Calu3 (cell line): ENCODE data around the gene CNTNAP1. TPM values are rescaled to one million over a fixed set of nuclear protein-coding genes. Genes with fewer than 3 reads are reported as not detected.

Source experiments
- BruUV-seq: library from RNA; stranded (reverse); fragments of 400-500 nt; replicated peaks from 2 replicates; lab custom pipeline; 2021; lab: Mats Ljungman, UMichigan
- CTCF ChIA-PET: fragments of 300-600 bp; sonication (Branson Sonifier 250); formaldehyde crosslinking; loops from one replicate; lab custom pipeline; 2022; ENCODE audit warnings: antibody characterized with exemption; lab: Charles Lee
- DNase-seq: peaks from one replicate; pipeline ENCODE4 v3.0.0; 2022
- H3K27ac Mint-ChIP-seq: one replicate; pipeline ENCODE4 v1.8.0; 2022; ENCODE audit warnings: mixed read lengths; ENCODE audit not compliant: unreplicated experiment
- H3K27me3 Mint-ChIP-seq: one replicate; pipeline ENCODE4 v1.8.0; 2022; ENCODE audit warnings: mixed read lengths; ENCODE audit not compliant: unreplicated experiment
- H3K36me3 Mint-ChIP-seq: one replicate; pipeline ENCODE4 v1.8.0; 2022; ENCODE audit warnings: mild to moderate bottlenecking, moderate library complexity, mixed read lengths; ENCODE audit not compliant: insufficient read depth, unreplicated experiment
- H3K4me1 Mint-ChIP-seq: one replicate; pipeline ENCODE4 v1.8.0; 2022; ENCODE audit warnings: mild to moderate bottlenecking, low read depth, mixed read lengths; ENCODE audit not compliant: unreplicated experiment
- H3K4me3 Mint-ChIP-seq: one replicate; pipeline ENCODE4 v1.8.0; 2022; ENCODE audit warnings: mild to moderate bottlenecking, low read depth, moderate library complexity, mixed read lengths; ENCODE audit not compliant: unreplicated experiment
- H3K9me3 Mint-ChIP-seq: one replicate; pipeline ENCODE4 v1.8.0; 2022; ENCODE audit warnings: low read depth, mixed read lengths; ENCODE audit not compliant: unreplicated experiment
- CTCF ChIP-seq: fragments of 200-600 bp; IDR thresholded peaks from one replicate; pipeline ENCODE4 v1.8.0; 2022; ENCODE audit warnings: antibody characterized with exemption; ENCODE audit not compliant: unreplicated experiment
- intact Hi-C: fragments of 100-400 bp; cut with micrococcal nuclease; formaldehyde crosslinking; loops from one replicate; pipeline ENCODE4 v1.10.0; 2022; ENCODE audit not compliant: unreplicated experiment
- total RNA-seq: library from RNA; stranded (reverse); gene quantifications from 2 replicates; pipeline ENCODE4 v1.2.3, GENCODE V29; 2022

The CNTNAP1 gene
- total RNA-seq, 1 experiment from 2014 or later: 1.3 TPM

GRCh38 chr17:42690596-42690995, 8.3 kb downstream of the CNTNAP1 start:
- intact Hi-C loops: no loop called here
- CTCF ChIA-PET: interaction anchor here (1.1 kb wide), 1 partner anchor 112 kb away, joined by 3 read pairs; the partner anchor contains the start of gene PSMC3IP
- Mint-ChIP-seq H3K27ac (no peak overlapping the region), H3K27me3 (peaks cover 8% of the 10 kb centered on the region), H3K36me3 (no peaks in the 10 kb centered on the region), H3K4me3 (no peak overlapping the region), H3K4me1 (no peaks in the 10 kb centered on the region), H3K9me3 (no peaks in the 10 kb centered on the region)
- no peak for DNase-seq
- no TSS peak for BruUV-seq
- TF ChIP-seq CTCF: no peak

GRCh38 chr17:42691021-42691545, 8.8 kb downstream of the CNTNAP1 start:
- H3K9me3 Mint-ChIP-seq: no peaks in the 10 kb centered on the region
- intact Hi-C loops: no loop called here
- BruUV-seq: no TSS peak
- DNase-seq: no peak
- CTCF ChIA-PET: interaction anchor here (0.6 to 1.1 kb wide), 2 partner anchors 25 to 113 kb away, joined by 3 read pairs; partner anchors contain the start of gene PSMC3IP
- no peaks in the 10 kb centered on the region for H3K4me1 Mint-ChIP-seq
- no peak overlapping the region for H3K27ac Mint-ChIP-seq
- H3K4me3 Mint-ChIP-seq: no peak overlapping the region
- peaks cover 8% of the 10 kb centered on the region for H3K27me3 Mint-ChIP-seq
- TF ChIP-seq CTCF: no peak
- no peaks in the 10 kb centered on the region for H3K36me3 Mint-ChIP-seq

- intact Hi-C loops: no loop called here
- no peak for TF ChIP-seq CTCF
- H3K4me1 Mint-ChIP-seq: no peaks in the 10 kb centered on the region
- no peak overlapping the region for H3K4me3 Mint-ChIP-seq
- DNase-seq: no peak
- CTCF ChIA-PET: no interaction called here
- no peaks in the 10 kb centered on the region for H3K36me3 Mint-ChIP-seq
- BruUV-seq: no TSS peak
- peaks cover 8% of the 10 kb centered on the region for H3K27me3 Mint-ChIP-seq
- H3K27ac Mint-ChIP-seq: no peak overlapping the region
- H3K9me3 Mint-ChIP-seq: no peaks in the 10 kb centered on the region
These were observed 10.2 kb downstream of the CNTNAP1 start for GRCh38 chr17:42692489-42692888.

GRCh38 chr17:42694524-42694923, 12.2 kb downstream of the CNTNAP1 start:
- DNase-seq: no peak
- no peaks in the 10 kb centered on the region for H3K4me1 Mint-ChIP-seq
- intact Hi-C loops: no loop called here
- CTCF ChIA-PET: no interaction called here
- H3K27me3 Mint-ChIP-seq: no peaks in the 10 kb centered on the region
- no peaks in the 10 kb centered on the region for H3K9me3 Mint-ChIP-seq
- H3K36me3 Mint-ChIP-seq: peaks cover 7% of the 10 kb centered on the region
- no peak overlapping the region for H3K4me3 Mint-ChIP-seq
- H3K27ac Mint-ChIP-seq: no peak overlapping the region
- BruUV-seq: no TSS peak
- no peak for TF ChIP-seq CTCF
